GM12878 (cell line): ENCODE data around the gene AGBL1.

Source experiments
- ATF3 ChIP-seq: IDR thresholded peaks from 2 replicates; pipeline ENCODE4 v1.6.1; 2011; ENCODE audit warnings: low read depth, mild to moderate bottlenecking, low read length, moderate library complexity, borderline replicate concordance; ENCODE audit errors: extremely low read depth
- CTCF ChIP-seq, 3 experiments: IDR thresholded peaks in 2 of 3; conservative IDR thresholded peaks in 1 of 3; 2 replicates each; pipeline ENCODE4 v1.5.1; 2011; ENCODE audit warnings: low read depth in 3 of 3, low read length in 3 of 3, mild to moderate bottlenecking in 3 of 3, control low read depth in 2 of 3, moderate library complexity in 2 of 3, inconsistent platforms in 1 of 3, mixed read lengths in 1 of 3; ENCODE audit not compliant: control insufficient read depth in 2 of 3, insufficient read depth in 1 of 3; ENCODE audit errors: extremely low read depth in 1 of 3
- EZH2 ChIP-seq: IDR thresholded peaks from 2 replicates; pipeline ENCODE4 v1.6.1; 2012; ENCODE audit warnings: low read depth, mild to moderate bottlenecking, control low read depth, inconsistent platforms, low read length, borderline replicate concordance; ENCODE audit not compliant: control insufficient read depth
- FOXM1 ChIP-seq: IDR thresholded peaks from 2 replicates; pipeline ENCODE4 v1.6.1; 2012; ENCODE audit warnings: low read depth, mild to moderate bottlenecking, inconsistent platforms, low read length, moderate library complexity
- HDAC2 ChIP-seq: fragments of 200-600 bp; sonication (generic); IDR thresholded peaks from 2 replicates; pipeline ENCODE4 v1.6.1; 2017
- KLF5 ChIP-seq: fragments of 450-650 bp; IDR thresholded peaks from 2 replicates; pipeline ENCODE4 v1.6.1; 2014; ENCODE audit warnings: mild to moderate bottlenecking; ENCODE audit not compliant: partially characterized antibody
- POLR2A ChIP-seq: IDR thresholded peaks from 2 replicates; pipeline ENCODE4 v1.6.1; 2011; ENCODE audit warnings: low read depth, mild to moderate bottlenecking, low read length
- TARDBP ChIP-seq: IDR thresholded peaks from 2 replicates; pipeline ENCODE4 v1.6.1; 2016; ENCODE audit warnings: borderline replicate concordance
- TCF12 ChIP-seq: IDR thresholded peaks from 2 replicates; pipeline ENCODE4 v1.6.1; 2011; ENCODE audit warnings: low read depth, mild to moderate bottlenecking, low read length
- USF2 ChIP-seq: IDR thresholded peaks from 2 replicates; pipeline ENCODE4 v1.6.1; 2011; ENCODE audit warnings: low read depth, low read length, improper control_type of control experiment, borderline replicate concordance
- ZZZ3 ChIP-seq: IDR thresholded peaks from 2 replicates; pipeline ENCODE4 v1.6.1; 2011; ENCODE audit warnings: low read depth; ENCODE audit not compliant: control insufficient read depth, insufficient read length

GRCh38 chr15:86917361-86917671, 837.6 kb downstream of the AGBL1 start:
- no peak for TF ChIP-seq HDAC2
- no peak for TF ChIP-seq USF2
- TF ChIP-seq CTCF (IDR thresholded peaks at IDR 0.05 in 2 of 3, conservative IDR thresholded peaks at IDR 0.05 in 1 of 3; ENCODE audit: control insufficient read depth in 2 of 3, extremely low read depth in 1 of 3, insufficient read depth in 1 of 3, low read depth in 3 of 3, low read length in 3 of 3): no peak
- TF ChIP-seq TCF12: no peak
- no peak for TF ChIP-seq KLF5
- TF ChIP-seq ZZZ3: no peak
- no peak for TF ChIP-seq EZH2
- no peak for TF ChIP-seq FOXM1
- no peak for TF ChIP-seq ATF3
- no peak for TF ChIP-seq POLR2A
- TF ChIP-seq TARDBP: no peak
